Mucosa of gallbladder (tissue), 1 donor: ENCODE measurements around the gene DAB1. TPM values are rescaled to one million over a fixed set of nuclear protein-coding genes. Genes with fewer than 3 reads are reported as not detected.

ENCODE experiments used
- DNase-seq: peaks from one replicate; pipeline ENCODE4 v3.0.0-alpha.2; 2020; ENCODE audit warnings: low spot score
- total RNA-seq: library from RNA; stranded (reverse); gene quantifications from one replicate; pipeline ENCODE4 v1.2.1, GENCODE V29; 2021
- donor health status: DM: no; HTN: no; CAD: no.

The DAB1 gene
- total RNA-seq, 1 donor from 2014 or later: 5.0 TPM

DNA sequence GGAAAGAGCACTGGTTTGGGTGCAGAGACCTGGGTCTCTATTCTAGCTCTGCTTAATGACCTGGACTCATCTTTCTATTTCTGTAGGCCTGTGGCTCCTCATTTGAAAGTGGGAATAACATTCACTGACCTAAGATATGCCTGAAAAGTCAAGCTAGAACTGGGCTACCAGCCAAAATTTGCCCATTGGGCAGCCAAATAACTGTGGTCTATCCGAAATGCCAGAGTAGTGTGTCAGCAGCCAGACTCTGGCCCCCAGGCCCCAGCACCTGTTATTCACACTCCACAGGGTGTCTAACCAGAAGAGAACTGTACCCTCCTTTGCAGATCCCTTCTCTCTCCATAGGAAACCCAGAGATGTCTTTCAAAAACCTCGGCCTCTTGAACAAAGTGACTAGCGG lies 12.6 kb downstream of the DAB1 start:
- no peak for DNase-seq

DNA sequence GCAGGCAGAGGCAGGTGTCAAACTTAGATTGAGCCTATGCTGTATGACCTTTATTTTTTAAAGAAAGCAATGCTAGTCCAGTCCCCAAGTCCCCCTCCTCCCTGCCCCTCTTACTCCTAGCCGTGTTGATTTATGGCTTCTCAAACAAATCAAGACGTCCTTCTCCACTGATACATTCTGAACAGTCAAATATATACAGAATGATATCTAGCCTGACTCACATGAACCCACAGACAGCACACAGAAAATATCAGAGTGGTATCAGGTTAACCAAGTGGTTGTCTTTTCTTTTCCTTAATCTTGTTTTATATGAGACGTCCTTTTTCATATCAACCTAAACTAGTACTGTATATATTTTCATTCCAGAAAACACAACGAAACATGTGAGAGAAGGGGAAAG lies 13.4 kb downstream of the DAB1 start:
- DNase-seq: no peak

DNA sequence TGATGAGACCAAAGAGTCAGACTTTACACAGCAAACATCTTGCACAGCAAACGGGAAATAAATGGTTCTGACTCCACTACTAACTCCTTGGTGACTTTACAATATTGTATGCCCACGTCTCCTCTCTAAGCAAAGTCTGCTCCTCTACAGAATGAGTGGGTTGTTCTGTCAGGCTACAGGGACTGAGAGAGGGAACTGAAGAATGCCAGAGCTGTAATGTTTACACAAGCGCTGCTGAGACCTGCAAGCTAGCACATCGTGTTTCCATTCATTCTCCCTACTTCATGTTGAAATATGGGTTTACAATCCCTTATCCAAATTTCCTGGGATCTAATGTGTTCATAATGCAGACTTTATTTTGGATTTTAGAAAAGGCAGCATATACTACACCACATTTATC lies 15.9 kb downstream of the DAB1 start:
- DNase-seq: no peak

DNA sequence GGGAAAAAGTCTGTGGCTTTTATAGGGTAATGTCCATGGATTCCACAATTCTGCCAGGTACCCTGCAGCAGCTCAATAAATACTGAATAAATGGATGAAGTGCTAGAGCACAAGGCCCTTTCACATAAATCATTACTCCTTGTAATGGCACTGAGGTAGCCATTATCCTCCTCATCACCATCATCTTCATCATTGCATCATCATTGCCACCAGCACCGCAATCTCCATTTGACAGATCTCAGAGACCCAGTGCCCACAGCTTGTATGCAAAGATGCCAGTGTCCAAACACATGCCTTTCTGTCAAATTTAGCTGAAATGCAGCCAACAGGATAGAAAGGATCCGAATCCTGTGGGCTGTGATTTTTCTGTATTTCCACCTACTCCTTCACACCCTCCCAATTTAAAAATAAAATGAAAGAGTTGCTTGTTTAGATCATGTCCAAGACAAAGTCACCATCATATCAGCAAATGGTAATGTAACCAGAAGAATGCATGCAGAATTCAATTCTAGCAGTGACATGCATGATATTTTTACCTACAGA lies 17.4 kb downstream of the DAB1 start:
- DNase-seq: no peak

DNA sequence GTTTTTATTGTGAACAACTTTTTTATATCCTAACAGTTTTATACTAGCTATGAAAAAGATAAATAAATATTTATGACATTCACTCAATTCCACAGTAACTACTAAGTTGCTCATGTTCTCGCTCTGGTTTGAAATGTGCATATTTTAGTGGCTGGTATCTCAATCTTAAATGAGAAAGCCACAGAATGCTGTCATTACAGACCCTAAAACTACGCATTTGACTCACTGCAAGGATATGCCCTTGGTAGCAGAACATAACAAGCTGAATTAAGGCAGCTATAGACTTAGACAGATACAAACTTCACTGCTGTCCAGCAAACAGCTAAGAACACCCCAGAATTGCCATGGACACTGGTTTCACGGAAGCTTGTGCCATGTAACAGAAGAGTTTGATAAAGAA lies 19.0 kb downstream of the DAB1 start:
- DNase-seq: no peak

DNA sequence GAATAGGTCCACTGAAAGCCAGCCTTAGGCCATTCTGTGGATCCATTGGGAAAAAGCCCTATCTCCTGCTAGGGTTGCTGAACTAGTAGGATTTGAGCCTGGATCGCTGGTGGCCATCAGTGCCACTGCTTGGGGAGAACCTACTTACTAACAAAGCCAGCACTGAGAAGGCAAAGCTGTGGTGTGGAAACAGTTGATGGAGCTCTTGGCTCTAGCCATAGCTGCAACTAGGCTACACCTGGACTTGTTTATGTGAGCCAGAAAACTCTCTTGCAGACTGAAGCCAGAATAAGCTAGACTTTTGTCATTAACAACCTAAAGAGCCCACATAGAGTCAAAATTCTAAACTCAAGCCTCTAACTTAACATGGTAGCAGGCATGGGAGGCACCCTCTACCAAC lies 20.7 kb downstream of the DAB1 start:
- no peak for DNase-seq

DNA sequence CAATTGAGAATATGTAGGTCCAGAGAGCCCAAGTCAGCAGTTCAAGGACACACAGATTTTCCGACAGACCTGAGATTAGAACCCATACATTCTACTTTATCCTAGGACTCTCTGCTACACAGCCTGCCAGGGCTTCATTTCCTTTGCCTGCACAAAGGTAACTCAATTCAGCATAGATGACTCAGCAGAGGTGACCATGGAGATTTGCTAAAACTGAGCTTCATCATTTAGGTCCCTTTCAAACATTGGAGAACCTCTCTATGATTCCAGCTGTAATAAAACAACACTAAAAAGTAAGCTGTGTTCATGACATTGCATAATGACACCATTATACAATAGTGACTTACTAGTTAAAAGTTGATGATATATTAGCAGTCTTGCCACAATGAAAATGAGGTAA lies 22.2 kb downstream of the DAB1 start:
- DNase-seq: no peak

DNA sequence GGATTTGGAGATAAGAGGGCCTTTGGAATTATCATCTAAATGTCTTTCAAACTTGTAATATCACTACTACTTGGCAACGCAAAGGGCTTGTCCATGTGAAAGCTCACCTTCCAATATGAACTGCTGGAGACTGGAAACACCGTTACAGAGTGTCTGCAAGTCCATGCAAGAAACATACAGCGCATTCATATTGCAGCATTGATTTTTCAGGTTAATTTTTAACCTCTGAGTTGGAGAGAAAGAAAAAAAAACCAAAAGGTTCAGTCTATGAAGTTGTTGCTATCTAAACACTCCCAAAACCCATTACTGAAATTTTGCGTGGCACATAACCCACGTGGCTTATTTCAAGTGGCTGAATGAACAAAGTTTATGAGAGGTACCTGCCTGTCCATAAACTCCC lies 23.8 kb downstream of the DAB1 start:
- DNase-seq: no peak

DNA sequence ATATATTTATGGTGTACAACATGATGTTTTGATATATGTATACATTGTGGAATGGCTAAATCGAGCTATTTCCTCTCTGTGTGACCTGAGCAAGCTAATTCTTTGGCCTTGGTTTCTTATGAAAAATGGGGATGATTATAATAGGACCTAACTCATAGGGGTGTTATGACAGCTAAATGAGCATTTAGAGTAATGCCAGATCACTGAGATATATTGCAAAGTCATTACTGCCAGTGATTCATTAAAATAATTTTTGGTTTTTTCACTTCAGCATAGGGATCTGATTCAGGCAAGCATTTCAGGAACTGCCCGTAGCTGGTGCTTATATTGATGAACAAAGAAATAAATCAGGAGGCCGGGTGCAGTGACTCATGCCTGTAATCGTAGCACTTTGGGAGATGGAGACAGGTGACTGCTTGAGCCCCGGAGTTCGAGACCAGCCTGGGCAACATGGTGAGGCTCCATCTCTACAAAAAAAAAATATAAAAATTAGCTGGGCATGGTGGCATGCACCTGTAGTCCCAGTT lies 30.7 kb downstream of the DAB1 start:
- DNase-seq: no peak

DNA sequence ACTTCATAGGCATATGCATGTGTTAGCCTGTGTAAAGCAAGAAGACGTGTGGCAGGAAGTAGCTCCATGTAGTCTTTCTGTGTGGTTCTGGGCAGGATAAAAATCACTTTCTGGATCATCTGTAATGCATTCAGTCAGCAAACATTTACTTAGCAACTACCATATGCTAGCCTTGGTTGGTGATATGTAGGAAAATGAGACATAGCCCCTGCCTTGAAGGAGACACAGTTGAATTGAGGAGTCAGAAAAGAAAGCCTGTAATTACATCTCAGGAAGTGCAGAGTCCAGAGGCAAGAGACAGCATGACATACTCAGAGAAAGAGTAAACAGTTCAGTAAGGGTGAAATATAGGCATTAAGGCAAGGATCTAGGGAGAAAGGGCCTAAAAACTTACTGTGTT lies 38.5 kb downstream of the DAB1 start:
- DNase-seq: no peak

DNA sequence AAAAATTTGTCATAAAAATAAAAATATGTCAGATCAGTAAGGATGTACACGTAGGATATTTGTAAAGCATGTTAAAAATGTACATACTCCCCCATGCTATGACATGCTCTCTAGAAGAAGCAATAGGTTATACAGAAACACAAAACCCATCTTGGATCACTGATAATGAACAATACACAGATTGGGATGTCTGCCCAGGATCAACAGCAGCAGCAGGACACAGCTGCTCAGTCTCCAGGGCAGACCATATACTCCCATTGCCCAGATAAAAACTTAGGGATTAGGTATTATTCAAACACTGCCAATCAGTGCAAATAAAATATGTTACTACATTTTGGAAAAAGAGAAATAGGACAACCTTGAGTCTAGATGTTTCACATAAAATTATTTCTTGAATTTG lies 39.0 kb downstream of the DAB1 start:
- DNase-seq: no peak

DNA sequence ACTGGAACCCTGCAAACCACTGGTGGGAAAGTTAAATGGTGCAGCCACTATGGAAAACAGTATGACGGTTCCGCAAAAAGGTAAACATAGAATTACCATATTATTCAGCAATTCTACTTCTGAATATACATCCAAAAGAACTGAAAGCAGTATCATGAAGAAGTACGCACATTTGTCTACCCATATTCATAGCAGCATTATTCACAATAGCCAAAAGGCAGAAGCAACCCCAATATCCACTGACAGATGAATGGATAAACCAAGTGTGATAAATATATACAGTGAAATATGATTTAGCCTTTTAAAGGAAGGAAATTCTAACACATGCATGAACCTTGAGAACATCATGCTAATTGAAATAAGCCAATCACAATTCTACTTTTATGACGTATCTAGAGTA lies 39.6 kb downstream of the DAB1 start:
- DNase-seq: no peak

DNA sequence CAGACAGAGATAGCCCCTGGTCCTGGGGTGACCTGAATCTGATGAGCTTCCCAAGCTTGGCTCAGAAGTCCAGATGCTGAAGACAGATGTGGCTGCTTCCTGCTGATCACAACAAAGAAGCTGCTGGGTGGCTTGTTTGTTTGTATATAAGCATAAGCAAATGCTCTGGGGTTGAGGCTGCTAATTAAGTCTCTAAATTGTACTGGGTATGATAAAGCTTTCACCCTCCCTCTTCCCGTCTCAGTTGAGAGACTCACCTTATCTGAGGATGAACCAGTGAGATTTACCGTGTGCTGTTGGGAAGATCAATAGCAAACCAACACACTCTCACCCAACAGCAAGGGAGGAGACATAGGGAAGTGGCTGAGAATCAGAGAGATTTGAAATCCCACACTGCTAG lies 42.0 kb downstream of the DAB1 start:
- DNase-seq: no peak

DNA sequence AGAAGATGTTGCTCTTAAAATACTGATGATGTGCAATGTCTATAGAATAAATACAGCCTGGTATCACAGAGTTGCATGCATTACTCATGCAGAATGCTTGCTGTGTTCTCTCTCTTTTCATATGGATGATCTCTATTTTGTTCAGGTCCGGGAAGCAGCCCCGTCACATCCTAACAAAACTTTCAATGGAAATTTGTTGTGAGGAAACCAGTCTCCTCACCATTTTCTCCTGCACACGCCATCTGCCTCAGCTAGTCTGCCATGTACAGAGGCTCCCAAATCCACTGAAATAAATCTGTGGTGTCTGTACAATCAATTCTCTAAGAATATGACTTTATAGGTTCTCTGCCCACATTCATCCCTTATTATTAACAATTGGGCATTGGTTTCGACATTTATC lies 42.4 kb downstream of the DAB1 start:
- DNase-seq: no peak

DNA sequence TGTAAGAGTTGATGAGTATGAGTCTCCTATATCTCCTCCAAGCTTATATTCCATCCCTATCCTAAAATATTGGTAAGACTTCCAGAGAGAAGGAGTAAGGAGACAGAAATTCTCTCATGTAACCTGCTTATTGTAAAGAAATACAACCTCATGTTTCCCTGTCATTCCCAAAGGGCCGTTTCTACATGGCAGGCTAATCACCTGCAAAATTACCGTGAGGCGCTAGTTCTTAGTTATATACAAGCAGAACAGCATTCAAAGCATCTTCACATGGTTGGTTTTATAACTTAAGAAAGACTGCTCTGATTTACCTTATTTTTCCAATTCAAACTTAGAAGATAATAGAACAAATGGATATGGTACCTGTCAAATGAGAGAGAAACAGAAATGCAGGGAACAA lies 42.9 kb downstream of the DAB1 start:
- DNase-seq: no peak

DNA sequence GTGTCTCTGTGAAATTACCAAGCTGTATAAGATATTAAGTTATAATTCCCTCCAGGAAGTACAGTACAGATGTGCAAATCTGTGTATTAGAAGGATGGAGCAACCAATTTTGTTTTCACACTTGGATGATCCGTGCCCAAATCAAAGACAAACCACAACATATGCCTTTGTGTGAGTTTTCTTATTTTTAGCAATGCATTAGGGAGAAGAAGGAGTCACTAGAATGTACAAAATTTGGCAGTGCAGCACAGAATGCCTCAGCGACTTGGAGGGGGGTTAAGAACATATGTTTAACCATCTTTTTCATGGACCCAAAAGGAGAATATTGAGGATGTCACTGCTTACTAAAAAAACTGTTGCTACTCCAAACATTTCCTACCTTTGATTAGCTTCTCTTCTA lies 45.3 kb downstream of the DAB1 start:
- DNase-seq: no peak

DNA sequence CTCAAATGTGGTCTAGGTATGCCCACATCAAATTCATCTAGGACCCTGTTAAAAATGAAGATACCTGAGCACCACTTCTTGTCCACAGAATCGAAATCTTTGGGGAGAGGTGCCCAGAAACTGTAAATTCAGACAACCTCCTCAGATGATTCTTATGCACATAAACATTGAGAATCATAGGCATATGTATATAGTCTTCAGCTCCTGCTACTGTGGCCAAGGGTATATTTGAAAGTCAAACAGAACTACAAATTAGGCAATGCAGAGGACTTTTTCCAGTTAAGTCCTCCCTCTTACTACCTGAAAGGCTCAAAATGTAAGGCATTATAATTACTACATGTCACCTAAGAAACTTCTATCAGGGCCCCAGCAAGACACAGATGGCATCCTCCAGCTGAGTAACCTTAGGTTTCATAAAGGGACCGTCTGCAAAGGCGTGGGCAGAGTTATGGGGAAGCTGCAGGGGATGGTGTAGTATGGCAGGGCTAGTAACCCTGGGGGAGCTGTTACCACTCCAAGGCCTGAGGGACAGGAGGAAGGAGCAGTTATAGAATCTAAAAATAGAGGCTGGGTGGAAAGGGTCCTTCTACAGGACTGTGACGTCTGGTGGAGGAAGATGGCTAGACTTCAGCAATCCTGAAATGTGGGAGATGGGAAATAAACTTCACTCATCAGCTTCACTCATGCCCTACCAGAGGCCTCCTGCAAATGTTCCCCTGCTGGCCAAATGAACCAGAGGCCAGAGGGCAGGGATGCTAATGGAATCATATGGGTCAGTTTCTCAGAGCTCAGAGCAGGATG lies 46.3 kb downstream of the DAB1 start:
- DNase-seq: no peak

DNA sequence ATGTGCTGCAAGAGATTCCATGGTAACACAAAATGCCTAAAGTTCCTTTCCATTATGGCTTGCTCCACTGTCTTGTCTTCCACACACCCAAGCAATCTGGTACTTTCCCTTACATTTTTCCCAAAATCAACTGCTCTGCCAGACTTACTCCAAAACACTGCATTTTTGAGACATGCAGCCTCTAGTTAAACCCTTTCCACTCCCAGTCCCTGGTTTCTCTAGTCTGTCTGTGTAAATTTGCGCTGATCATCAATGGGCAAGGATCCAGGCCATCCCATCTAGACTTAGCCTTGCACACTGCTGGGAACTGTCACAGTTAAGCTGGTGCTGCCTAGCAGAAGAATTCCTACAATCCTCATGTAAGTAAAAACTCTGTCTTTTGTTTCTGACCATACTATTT lies 47.8 kb downstream of the DAB1 start:
- DNase-seq: no peak

DNA sequence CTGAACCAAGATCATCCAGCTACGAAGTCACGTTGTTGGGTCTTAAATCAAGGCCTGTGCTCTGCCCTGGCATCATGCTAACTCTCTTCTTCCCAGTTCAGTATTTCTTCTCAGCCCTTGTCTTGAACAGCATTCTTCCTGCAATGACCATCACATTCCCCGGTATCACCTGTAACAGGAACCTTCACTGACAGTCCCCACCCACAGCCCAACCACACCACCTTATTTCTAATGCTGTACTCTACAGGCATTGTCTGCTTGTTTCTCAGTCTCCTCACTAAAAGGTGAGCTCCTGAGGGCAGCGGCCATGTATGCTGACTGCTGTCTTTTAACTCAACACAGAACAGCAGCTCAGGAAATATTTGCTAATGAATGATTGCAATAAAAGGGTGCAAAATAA lies 54.0 kb downstream of the DAB1 start:
- no peak for DNase-seq

DNA sequence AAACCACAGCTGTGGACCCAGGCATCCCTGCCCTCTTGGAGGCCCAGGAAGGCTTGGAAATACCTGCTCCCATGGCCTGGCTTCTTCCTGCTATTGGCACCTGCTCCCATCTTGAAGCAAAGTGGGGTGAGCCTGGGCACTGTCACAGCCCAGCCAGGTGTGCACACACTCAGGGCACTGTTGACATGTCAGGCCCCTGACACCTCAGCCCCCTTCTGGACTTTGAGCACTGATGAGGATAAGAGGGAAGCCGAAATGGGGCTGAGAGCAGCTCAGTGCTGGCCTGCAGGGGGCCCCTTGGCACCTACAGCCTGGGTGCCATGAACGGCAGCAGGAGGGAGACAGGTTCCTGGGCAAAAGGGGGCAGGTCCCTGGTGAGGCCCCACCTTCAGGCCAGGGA lies 55.9 kb downstream of the DAB1 start:
- DNase-seq: no peak

DNA sequence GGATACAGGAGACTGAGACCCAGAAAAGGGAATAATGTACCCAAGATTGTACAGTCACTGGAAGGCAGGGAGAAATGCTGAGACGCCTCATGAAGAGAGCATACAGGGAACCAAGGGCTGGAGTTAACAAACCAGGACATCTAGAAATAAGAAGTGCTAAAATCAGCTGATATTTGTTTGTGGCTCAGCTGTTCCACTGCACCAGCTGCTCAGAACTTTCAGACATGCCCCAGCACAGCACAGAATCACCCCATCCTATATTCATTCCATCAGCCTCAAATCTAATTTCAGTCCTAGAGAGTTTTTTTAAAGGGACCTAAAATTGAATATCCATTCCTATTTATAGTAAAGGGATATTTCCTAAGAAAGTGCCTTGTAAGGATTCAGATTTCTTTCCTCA lies 60.2 kb downstream of the DAB1 start:
- no peak for DNase-seq

DNA sequence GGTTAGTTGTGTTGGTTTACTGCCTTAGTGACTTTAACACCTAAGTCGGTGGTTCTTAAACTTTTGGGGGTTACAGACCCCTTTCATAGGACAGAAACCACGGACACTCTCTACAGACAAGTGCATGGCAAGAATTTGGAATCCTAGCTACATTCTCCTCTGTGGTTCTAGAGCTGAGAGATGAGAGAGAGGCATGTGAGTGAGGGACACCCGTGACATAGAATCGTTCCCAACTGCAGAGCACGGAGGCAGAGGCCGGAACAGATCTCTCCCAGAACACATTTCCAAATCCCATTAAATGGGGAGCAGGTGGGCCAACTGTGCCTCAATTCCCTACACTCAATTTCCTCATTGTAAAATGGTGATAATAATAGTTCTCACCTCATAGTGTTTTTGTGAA lies 60.7 kb downstream of the DAB1 start:
- DNase-seq: no peak

DNA sequence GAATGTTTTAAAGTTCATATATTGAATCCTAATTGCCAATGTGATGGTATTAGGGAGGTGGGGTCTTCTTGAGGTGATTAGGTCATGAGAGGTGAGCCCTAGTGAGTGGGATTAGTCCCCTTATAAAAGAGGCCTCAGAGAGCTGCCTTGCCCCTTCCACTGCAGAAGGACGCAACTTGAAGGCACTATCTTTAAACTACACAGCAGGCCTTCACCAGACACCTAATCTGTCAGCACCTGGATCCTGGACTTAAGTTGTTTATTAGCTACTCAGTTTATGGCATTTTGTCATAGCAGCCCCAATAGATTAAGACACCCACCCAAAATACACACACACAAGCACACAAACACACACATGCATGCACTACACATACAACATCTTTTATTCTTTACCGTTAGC lies 61.4 kb downstream of the DAB1 start:
- DNase-seq: no peak

DNA sequence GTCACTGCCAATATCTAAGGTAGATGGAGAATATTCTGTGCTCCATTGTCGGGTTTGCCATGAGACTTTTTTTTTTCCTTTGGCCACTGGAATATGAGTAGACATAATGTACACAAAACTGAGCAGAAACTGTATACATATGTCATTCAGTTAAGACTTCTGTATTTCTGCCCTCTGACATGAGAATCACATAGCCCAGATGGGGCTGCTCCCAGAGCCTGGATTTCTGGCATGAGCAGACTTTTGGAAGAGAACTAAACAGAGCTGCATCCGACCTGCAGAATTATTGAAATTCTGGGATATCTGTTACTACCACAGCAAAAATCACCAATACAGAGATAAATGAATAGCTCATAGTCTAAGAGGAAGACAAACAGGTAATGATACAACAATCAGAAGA lies 62.3 kb downstream of the DAB1 start:
- no peak for DNase-seq
